Amniotic stem cell (primary cell): Measurements from ENCODE around the gene LONRF2.
"Not testable (repeated sequence)": the region's sequence is repeated elsewhere in the genome, so short reads cannot be mapped to it uniquely, and the experiment has no call there.

Experiments
- DNase-seq: peaks from one replicate; lab custom pipeline; 2025; lab: John Stamatoyannopoulos, UW

Gene LONRF2

DNA sequence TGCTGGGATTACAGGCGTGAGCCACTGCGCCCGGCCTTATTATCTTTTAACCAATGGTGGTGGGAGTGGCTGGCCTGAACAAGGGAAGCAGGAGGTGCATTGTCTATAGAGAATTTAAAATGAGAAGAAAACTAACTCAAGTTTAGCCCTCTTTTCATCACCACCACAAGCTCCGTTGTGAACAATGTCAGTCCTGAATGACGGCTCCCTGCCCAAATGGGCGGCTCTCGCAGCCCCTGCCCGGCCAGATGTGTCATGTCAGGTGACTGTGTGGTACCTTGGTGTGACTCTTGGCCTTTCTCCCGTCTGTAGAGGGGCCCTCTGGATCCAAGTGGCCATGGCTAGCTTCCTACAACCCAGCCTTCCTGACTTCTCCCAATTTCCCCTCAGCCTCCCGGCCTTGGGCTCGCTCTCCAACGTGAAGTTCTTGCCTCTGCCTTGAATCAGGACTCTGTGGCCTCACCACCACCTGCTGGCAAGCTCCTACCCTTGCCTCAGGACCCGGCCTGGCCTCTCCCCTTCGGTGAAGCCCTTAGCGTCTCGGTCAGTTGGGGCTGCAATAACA lies 67.6 kb downstream of the LONRF2 start:
- DNase-seq: no peak

- no peak for DNase-seq
These were observed 68.5 kb downstream of the LONRF2 start for GRCh38 chr2:100253786-100254185.

- DNase-seq: no peak
These were observed 69.2 kb downstream of the LONRF2 start for GRCh38 chr2:100252811-100253698.

DNA sequence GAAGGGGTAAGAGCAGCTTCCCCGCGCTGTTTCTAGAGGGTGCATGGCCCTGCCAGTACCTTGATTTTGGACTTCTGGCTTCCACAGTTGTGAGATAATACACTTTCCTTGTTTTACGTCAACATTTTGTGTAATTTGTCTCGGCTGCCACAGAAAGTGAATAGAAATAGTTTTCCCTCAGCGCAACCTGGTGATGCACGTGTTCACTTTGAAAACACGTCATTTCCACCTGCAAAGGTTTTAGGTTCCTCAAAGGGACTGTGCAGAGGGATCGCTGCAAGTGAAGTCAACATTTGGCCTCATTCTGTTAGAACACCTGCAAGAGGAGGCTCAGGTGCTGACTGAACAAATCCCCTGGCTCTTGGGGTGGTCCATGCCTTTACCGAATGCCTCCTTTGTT lies 71.7 kb downstream of the LONRF2 start:
- DNase-seq: no peak

GRCh38 chr2:100248971-100249370 lies 73.3 kb downstream of the LONRF2 start:
- DNase-seq: no peak

DNA sequence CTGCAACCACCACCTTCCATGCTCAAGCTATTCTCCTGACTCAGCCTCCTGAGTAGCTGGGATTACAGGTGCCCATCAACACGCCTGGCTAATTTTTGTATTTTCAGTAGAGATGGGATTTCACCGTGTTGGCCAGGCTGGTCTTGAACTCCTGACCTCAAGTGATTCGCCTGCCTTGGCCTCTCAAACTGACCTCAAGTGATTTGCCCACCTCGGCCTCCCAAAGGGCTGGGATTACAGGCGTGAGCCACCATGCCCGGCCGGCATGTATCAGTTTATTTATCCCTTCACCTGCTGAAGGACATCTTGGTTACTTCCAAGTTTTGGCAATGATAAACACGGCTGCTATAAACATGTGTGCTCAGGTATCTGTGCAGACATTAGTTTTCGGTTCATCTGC lies 73.7 kb downstream of the LONRF2 start:
- not testable (repeated sequence) for DNase-seq

DNA sequence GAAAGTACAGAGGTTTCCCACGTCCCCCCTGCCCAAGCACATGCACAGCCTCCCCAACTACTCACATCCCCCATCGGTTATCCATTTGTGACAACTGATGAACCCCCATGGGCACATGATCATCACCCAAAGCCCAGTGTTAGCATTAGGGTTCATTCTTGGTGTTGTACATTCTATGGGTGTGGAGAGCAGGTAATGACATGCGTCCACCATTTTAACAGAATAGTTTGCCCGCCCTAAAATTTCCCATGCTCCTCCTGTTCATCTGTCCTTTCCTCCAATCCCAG lies 74.3 kb downstream of the LONRF2 start:
- DNase-seq: no peak

- no peak for DNase-seq
These were observed 74.9 kb downstream of the LONRF2 start for GRCh38 chr2:100247256-100248043.

DNA sequence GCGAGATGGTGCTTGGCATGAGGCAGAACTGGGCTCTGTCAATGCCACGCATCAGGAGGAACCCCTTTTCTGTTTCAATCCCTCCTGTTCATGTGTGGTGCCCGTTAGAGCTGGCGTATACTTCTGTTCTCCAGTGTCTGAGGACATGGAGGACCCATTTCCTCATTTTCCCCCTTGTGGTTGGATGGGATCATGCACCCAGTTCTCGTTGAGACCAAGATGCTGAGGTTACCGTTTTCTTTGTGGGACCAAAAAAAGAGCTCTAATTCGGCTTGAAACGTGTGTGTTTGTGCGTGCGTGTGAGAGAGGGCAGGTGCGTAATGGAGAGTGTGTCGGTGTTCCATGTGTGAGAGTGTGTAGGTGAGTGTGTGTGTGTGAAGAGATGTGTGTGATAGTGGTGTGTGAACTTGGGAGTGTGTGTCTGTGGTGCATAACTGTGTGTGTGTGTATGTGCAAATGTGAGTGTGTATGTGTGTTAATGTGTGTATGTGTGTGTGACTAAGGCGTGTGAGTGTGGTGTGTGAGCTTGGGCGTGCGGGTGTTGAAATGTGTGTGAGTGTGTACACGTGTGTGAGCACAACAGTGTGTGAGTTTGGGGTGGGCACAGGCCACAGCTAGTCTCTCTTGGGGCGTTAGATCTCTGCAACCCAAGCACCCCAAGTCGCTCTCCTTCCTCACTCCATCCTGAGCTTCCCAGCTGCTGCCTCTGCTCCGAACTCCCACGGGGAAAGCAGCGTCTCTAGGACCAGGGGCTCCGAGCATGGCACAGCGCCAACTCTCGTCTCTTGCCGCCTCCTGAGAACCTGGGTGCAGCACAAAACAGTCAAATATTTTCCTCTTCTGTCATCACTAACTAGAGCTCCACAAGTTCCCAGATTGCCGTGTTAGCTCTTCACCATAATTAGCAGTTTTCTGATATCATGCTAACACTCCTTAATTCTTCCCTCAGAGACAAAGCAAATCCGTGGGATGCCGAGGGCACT lies 75.8 kb downstream of the LONRF2 start:
- DNase-seq: no peak

GRCh38 chr2:100245681-100246080 lies 76.6 kb downstream of the LONRF2 start:
- no peak for DNase-seq

- DNase-seq: no peak
These were observed 77.3 kb downstream of the LONRF2 start for GRCh38 chr2:100244881-100245605.

GRCh38 chr2:100243631-100244030 lies 78.7 kb downstream of the LONRF2 start:
- DNase-seq: no peak

GRCh38 chr2:100242891-100243619 lies 79.2 kb downstream of the LONRF2 start:
- DNase-seq: peak; percentile 24

GRCh38 chr2:100242476-100242875 lies 79.8 kb downstream of the LONRF2 start:
- no peak for DNase-seq

DNA sequence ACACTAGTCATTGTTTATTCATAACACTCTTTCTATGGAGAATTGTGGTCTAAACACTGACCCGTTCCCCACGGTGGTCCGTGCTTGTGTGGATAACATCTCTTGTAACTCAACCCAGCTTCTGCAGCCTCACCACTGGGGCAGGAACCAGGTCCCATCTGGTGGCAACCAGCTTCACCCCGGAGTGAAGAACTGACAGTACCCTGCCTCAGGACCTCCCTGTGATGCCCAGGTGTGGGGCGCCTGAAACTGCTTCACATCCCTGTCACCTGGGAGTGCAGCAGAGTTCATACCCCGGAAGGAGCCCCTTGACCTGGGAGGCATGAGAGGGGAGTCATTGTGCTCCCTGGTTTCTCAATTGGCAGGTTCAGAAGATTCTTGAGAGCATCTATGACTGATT lies 81.1 kb downstream of the LONRF2 start:
- DNase-seq: no peak

DNA sequence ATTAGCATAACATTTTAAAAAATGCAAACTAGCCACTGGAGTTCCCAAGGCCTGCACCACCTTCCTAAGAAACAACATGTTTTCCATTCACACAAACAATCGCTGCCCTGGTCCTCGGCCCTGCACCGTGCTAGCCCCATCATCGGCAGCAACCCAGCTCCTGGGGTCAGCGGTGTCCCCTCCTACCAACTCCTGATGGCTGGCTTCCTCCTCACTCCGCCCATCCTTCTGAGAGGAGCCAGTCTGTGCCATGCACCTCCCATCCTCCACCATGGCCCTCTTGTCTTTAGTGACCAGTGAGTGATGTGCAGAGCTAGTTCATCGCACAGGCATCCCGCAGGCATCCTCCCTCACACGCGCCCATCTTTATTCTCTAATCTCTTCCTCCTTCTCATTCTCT lies 81.9 kb downstream of the LONRF2 start:
- DNase-seq: no peak

GRCh38 chr2:100239486-100240210 lies 82.7 kb downstream of the LONRF2 start:
- DNase-seq: no peak

GRCh38 chr2:100238471-100238870 lies 83.8 kb downstream of the LONRF2 start:
- no peak for DNase-seq

DNA sequence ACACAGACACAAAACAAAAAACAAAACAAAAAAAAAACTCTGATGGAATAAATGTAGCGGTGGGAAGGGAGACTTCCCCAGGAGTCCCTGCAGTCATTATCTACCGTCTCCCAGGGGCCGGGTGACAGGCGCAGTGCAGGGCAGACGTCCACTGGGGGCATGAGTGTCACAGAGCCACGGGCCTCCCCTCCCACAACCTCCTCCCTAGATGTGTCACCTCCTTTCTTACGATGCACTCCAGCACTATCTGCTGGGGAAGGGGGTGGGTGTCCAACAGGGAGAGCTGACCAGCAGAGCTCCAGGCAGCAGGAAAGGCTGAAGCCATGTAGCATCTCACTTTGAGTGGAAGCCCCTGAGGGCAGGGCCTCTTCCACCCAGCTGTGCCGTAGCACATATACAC lies 84.5 kb downstream of the LONRF2 start:
- DNase-seq: no peak

DNA sequence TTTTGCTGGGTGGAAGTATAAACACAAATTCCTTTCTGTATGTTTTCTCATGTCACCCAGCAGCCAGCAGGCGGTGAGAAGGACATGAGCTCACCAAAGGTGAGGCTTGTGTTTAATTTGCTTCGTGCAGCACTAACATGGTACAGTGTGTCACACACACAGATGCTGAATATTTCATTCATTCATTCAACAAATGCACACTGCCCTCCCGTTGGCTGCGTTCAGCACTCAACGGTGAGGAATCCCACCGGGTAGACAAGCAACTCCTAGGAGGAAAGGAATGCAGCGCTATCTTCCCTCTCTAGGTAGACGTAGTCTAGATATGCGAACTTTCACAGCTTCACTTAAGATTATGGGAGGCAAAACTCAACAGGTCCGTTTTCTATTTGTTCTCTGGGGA lies 85.1 kb downstream of the LONRF2 start:
- no peak for DNase-seq
